HG02759 (cell line): ENCODE results near the gene RNF103.
A peak's percentile ranks its signal among the peaks of the same experiment; 100 is the strongest.
"Not testable (repeated sequence)": the region's sequence is repeated elsewhere in the genome, so short reads cannot be mapped to it uniquely, and the experiment has no call there.

Experiments used
- ATAC-seq: cut with Tn5 transposase; IDR thresholded peaks from one replicate; pipeline ENCODE4 v1.9.1; 2021; ENCODE audit warnings: mild to moderate bottlenecking, moderate library complexity; ENCODE audit not compliant: unreplicated experiment

The RNF103 gene, protein sequence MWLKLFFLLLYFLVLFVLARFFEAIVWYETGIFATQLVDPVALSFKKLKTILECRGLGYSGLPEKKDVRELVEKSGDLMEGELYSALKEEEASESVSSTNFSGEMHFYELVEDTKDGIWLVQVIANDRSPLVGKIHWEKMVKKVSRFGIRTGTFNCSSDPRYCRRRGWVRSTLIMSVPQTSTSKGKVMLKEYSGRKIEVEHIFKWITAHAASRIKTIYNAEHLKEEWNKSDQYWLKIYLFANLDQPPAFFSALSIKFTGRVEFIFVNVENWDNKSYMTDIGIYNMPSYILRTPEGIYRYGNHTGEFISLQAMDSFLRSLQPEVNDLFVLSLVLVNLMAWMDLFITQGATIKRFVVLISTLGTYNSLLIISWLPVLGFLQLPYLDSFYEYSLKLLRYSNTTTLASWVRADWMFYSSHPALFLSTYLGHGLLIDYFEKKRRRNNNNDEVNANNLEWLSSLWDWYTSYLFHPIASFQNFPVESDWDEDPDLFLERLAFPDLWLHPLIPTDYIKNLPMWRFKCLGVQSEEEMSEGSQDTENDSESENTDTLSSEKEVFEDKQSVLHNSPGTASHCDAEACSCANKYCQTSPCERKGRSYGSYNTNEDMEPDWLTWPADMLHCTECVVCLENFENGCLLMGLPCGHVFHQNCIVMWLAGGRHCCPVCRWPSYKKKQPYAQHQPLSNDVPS

DNA sequence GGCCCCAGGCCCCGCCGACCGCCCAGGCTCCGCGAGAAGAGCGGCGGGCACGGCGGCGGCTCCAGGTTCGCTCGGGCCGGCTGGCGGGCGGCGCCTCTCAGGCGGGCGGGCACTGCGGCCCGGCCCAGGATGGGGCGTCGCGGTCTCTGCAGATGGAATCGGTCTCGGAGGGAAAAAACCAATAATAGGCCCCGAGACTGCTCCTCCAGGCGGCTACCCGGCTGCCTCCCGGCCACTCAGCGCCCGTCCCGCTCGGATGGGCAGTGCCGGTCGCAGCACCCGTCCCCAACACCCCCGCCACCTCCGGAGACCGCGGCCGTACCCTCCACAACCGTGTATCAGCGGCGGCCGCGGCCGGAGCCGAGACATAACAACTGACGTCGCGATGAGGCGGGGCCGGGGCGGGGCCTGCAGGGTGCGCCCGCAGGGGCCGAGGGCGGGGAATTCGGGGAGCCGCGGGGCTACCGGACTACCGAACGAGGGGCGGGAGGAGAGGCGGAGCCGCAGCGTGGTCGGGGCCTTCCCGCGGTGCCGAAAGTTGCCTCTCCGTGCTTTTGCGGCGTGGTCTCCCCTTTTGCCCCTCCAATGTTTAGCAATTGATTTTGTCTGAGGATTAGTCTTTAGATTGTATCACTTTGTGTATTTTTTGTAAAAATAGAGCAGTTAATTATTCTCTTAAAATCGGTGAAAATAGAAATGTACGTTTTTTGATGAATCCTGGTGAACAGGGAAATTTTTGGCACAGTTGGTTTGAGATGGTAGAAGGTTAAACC, at the start of gene RNF103:
Gene RNF103, minus strand, starts transcription at position 372 of the 773 bp plus-strand sequence. CDS start 979 bp downstream, outside the sequence.
- peak; percentile 87 for ATAC-seq

DNA sequence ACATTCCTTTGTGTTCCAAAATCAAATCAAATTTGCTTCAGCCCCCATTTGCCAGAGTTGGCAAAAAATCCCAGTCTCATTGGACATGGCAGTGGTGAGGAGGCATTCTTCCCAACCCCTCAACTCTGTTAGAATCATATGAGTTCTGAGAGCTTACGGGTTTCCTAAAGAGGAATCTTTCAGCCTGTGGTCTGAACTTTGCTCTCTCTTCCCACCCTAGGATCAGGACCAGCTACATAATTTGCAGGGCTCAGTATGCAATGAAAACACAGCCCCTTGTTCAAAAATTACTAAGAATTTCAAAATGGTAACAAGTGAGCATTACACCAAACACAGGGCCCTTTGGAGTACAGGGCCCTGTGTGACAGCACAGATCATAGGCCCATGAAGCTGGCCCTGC, 49.3 kb upstream of the RNF103 start:
- no peak for ATAC-seq

DNA sequence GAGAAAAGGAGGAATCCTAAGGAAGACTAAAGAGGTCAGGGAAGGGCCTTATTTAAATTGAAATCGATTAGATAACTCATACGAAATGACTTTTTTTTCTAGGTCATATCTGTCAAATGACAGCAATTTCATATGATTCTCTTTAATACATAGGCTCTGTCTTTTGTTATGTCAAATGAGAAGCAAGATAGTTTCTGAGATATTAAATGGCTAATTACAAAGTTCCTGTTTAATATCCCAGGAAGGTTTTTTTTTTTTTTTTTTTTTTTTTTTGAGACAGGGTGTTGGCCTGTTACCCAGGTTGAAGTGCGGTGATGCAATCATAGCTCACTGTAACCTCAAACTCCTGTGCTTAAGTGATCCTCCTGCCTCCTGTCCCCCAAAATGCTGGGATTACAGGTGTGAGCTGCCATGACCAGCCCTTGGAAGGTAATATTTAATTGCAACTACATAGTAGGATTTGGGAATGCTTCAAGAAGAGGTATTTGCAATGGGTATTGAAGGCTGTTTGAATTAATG, 48.4 kb upstream of the RNF103 start:
- no peak for ATAC-seq

DNA sequence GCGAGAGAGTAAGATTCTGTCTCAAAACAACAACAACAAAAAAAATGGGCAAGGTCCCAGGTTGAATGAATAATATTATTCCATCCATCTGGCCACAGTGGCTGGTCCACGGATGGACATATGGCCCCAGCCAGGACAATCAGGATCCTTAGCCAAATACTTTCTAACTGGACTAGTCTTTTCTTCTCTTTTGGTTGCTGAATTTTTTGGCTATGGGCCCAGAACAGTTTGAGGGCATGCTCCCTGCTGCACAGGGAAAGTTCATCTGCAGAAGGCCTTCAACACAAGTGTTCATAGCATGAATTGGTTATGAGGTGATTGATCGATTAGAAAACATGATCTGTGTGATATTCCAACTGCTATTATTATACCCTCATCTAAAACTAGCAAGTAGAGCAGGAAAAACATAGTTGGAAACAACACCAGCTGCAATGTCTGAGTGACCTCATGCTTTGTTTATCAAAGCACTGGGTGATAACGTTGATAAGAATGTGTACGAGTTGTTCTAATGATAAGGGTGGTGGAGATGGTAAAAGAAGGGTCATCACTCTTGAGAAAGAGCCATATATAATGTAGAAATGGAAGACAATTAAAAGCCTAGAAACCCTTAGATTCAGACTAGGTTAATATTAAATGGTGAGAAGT, 47.8 kb upstream of the RNF103 start:
- ATAC-seq = no peak

DNA sequence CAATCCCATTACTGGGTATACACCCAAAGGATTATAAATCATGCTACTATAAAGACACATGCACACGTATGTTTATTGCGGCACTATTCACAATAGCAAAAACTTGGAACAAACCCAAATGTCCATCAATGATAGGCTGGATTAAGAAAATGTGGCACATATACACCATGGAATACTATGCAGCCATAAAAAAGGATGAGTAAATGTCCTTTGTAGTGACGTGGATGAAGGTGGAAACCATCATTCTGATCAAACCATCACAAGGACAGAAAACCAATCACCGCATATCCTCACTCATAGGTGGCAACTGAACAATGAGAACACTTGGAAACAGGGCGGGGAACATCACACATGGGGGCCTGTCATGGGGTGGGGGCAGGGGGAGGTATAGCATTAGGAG, 45.7 kb upstream of the RNF103 start:
- ATAC-seq = not testable (repeated sequence)

DNA sequence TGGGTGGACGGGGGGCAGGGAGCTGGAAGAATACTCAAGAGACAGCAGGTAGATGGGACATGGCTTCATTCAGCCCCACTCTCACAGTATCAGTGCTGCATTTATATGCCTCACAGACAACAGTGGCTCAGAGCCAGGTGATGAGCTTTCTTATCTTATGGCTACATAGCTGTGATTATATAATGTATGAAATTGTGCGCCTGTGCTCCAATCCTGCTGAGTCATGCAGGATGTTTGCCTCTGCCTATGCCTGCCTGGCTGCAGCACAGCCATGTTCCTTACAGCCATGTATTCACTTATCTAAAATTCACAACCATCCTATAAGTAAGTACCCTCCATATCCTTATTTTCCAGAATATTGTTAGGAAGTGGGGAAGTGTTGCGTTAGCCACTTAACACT, 37.7 kb upstream of the RNF103 start:
- ATAC-seq = no peak

DNA sequence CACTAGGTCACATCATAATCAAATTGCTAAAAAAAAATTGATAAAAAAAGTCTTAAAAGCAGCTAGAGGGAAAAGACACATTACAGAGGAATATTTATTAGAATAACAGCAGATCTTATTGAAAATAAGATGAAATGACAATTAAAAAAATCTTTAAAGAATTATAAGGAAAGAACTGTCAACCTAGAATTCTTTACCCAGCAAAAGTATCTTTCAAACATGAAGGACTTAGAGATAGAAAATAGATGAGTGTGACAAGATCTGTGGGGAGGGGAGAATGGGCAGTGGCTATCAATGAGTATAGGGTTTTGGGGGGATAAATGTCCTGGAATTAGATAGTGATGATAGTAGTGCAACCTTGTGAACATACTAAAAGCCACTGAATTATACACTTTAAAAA, 26.5 kb upstream of the RNF103 start:
- no peak for ATAC-seq

DNA sequence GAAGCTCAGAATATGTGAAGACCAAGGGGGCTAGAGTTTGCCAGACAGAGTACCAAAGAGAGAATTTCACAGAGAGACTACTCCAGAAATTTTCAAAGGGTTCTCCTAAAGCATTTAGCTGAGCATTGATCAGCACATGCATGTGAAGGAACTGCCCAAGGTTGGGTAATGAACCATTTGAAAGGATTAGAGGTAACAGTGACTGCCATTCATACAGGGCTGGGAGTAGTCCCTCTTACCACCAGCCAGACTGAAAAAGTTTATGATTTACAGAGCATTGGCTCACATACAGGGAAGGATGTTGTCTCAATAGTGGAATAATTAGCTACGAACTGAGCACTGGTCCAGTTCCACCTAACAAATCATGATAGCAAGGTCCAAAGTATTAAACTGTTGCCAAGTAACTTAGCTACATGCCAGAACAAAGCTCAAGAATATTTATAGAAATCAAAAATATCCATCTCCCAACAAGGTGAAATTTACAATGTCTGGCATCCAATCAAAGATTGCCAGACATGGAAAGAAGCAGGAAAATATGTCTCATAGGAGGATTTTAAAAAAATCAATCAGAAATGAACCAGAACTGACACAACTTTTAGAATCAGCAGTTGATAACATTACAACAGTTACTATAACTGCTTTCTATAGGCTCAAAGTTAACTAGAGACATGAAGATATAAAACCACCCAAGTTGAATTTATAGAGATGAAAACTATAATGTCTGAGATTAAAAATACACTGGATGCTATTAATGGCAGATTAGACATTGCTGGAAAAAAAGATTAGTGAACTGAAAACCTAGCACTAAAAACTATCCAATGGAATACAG, 25.7 kb upstream of the RNF103 start:
- ATAC-seq = no peak

DNA sequence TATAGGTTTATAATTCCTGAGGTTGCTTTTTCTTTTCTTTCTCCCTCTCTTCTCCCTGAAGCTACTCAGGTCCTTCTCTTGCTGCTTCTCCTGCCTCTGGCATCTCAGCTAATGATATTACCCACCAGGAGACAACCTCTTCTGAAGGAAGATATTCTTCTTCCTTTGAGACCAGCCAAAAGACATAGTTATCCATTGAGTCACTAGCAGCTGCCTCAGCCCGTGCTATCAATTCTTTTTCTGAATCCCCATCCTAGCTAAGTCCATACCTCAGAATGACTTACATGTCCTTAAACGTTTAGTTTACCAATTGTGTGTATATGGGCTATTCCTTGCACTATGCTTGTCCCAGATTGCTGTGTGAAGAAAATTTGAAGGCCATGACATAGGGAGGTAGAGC, 25.0 kb upstream of the RNF103 start:
- ATAC-seq = no peak

DNA sequence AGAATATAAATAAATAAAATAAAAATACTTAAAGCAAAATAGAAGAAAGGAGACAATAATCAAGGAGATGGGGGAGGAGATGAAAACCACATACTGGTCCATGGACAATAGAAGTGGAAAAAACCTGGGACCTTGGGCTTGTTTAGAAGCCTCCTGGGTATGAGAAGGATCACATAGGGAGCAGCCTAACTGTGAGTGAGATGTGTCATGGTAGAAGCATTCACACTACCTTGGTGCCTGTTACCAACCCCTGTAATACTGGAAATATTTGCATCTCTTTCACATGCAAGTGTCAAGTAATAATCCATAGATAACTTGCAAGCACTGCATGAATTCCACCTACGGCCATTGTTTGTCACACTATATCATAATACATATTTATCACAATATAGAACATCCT, 23.2 kb upstream of the RNF103 start:
- no peak for ATAC-seq

DNA sequence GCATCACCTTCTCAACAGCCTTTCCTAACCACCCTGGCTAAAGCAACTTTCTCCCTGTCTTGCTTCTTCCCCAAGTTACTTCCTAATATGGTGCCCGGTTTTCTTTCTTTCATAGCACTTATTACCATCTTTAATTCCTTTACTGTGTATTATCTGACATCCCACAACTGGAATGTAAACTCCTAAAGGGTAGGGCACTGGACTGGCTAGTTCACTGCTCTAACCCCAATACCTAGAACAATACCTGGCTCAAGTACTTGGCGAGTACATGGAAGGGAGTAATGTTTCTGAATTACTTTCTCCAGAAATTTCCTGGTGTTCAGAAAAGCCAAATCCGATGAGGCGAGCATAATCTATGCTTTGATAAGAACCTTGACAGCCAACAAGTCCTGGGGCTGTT, 22.7 kb upstream of the RNF103 start:
- no peak for ATAC-seq

DNA sequence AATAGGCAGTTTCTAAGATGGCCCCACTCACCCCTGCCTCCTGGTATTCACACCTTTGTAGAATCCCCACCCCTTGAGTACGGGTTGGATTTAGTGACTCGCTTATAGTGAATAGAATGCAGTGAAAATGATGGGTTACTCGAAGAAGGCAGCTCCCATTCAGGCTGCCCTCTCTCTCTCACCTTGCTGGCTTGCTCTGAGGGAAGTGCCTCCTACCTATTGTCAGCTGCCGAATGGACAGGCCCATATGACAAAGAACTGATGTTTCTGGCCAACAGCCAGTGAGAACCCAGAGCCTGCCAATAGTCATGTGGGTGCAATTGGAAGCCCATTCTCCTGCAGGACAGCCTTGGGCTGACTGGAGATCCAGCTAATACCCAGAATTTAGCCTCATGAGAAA, 22.1 kb upstream of the RNF103 start:
- no peak for ATAC-seq

DNA sequence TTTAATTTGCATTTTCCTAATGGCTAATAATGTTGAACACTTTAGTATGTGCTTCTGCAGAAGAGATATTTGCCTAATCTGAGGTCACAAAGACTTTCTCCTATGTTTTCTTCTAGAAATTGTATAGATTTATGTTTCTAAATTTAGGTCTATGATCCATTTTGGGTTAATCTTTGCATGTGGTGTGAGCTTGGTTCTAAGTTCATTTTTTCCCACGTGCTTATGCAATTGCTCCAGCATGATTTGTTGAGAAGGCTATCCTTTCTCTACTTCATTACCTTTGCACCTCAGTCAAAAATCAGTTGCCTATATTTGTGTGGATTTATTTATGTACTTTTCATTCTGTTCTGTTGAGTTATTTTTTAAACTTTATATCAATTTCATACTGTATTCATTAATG, 15.0 kb upstream of the RNF103 start:
- no peak for ATAC-seq

DNA sequence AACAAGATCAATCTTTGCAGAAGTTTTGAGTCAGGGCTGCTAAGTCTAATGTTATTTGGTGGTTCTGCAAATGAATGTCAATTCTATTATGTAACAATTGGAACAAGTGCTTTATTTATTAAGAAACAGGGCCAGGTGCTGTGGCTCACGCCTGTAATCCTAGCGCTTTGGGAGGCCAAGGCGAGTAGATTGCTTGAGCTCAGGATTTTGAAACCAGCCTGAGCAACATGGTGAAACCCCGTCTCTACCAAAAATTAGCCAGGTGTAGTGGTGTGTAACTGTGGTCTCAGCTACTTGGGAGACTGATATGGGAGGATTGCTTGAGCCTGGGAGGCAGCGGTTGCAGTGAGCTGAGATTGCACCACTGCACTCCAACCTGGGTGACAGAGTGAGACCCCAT, 13.2 kb upstream of the RNF103 start:
- ATAC-seq = no peak

DNA sequence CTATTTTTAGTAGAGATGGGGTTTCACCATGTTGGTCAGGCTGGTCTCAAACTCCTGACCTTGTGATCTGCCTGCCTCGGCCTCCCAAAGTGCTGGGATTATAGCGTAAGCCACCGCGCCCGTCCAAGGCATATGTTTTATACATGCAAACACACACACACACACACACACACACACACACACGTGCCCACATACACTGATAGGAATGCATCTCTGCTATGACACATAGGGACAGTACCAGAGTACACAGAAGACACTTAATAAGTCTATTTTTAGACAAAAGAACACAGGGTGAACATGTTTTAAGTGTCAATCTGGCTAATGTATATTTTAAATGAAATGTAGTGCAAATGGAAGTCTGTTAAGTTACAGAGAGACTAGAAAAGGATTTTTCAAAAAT, 10.7 kb upstream of the RNF103 start:
- ATAC-seq = no peak

DNA sequence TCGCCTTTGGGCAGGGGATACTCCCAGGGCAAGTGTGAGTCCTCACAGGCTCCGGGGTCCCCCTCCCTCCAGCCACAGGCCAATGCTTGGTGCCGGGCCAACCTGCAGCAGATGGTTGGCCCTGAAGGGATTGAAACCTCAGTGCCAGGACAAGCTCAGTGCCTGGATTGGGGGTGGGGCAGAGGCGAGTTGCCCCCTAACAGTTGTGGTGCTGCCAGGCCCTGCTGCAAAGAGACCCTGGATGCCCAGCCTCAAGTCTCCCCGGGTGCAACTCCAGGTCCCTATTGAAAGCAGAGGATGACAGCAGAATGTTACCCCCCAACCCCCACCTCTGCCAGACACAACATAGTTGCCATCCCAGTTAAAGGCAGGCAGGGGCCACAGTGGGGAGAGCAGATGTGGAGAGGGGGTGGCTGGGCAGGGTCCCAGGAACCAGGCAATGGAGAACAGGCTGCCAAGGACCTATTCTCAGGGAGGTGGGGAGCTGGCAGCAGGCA, 9.5 kb upstream of the RNF103 start:
- no peak for ATAC-seq

DNA sequence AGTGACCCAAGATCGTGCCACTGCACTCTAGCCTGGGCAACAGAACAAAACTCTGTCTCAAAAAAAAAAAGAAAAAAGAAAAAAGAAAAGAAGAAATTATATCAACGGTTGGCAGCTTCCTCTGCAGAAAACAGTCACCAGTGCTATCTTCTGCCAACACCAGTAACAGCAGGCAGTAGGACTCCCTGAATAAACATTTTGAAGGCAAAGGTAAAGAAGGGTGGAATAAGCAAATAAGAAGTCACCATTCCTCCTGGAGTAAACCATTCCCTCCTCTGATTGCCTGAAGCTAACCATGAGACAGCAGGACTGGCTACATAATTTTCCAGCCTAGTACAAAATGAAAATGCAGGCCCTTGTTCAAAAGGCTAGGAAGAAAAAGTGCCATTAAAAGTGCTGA, 9.0 kb upstream of the RNF103 start:
- no peak for ATAC-seq

DNA sequence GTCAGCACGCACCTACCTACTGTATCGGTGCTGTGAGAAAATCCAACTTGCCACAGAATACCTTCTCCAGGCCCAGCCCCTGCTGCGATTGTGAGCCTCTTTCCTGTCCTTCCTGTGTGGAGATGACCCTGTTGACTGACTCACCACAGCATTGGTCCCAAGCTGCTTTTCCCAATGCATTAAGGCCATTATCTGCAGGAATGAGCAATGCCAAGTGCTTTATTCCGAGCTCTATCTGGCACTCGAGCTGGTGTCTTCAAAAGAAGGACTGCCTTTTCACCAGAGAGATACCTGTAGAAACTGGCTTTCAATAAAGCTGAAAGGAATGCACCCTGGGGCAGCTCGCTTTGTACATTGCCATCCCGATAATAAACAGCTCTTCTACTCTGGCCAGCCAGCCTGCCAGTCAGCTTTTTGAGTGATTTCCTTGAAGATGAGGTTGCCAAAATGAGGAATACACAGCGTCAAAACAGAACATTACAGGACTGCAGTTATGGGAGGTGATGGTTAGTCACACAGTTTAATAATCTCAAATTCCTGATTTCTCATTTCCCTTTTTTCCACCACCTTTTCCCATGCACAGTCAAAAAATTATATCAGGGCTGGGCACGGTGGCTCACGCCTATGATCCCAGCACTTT, 8.3 kb upstream of the RNF103 start:
- ATAC-seq = no peak

DNA sequence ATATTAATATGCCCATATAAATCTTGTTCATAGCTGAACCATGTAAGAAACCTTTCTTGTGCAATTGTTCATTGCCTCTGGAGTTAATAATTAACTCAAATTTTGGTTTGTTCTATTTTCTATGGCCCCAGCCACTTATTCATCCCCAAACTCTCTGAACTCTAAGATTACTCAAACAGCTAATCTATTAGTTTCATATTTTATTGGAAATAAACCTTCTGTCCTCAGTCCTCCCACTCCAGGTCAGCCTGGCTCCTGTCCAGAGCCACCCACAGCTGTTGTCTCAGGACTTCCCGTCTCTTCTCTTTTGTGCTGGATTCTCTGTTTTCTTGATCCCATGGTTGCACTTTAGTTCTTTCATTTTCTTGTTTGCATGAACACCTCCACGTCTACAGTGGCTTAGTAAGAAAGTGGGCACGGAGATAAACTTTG, 4.4 kb upstream of the RNF103 start:
- no peak for ATAC-seq
